ENCODE data around the gene SEMA6D.

Gene SEMA6D

GRCh38 chr15:47725906-47726305, 8.6 kb downstream of the SEMA6D start:
- TF ChIP-seq, protein P1, sequence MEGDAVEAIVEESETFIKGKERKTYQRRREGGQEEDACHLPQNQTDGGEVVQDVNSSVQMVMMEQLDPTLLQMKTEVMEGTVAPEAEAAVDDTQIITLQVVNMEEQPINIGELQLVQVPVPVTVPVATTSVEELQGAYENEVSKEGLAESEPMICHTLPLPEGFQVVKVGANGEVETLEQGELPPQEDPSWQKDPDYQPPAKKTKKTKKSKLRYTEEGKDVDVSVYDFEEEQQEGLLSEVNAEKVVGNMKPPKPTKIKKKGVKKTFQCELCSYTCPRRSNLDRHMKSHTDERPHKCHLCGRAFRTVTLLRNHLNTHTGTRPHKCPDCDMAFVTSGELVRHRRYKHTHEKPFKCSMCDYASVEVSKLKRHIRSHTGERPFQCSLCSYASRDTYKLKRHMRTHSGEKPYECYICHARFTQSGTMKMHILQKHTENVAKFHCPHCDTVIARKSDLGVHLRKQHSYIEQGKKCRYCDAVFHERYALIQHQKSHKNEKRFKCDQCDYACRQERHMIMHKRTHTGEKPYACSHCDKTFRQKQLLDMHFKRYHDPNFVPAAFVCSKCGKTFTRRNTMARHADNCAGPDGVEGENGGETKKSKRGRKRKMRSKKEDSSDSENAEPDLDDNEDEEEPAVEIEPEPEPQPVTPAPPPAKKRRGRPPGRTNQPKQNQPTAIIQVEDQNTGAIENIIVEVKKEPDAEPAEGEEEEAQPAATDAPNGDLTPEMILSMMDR (IDR thresholded peaks at IDR 0.05; ENCODE audit: insufficient read depth, missing control alignments) = no peak
- FAIRE-seq = no peak

DNA sequence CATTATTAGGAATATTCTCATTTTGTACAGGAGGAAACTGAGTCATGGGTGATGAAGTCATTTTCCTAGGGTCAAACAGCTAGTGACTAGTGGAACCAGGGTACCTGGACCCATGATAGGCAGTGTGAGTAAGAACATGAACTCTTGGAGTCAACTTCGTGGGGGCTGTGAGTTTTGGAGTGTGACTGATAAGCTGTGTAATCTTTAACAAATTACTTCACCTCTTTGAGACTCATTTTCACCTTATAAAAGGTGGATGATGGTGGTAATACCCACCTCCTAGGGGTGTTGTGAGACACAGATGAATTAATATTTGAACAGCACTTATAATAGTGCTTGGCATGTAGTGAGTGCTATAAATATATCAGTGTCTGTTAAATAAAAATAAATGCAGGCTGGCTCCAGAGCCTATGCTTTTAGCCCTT, 9.1 kb downstream of the SEMA6D start:
- FAIRE-seq = peak; percentile 60
- TF ChIP-seq, protein P1 (IDR thresholded peaks at IDR 0.05; ENCODE audit: insufficient read depth, missing control alignments) = no peak
- DNase-seq (ENCODE audit: insufficient read length, low spot score) = no peak

More at GRCh38 chr15:47725906-47726305, 8.6 kb downstream of the SEMA6D start:
- DNase-seq (ENCODE audit: insufficient read length, low spot score) = no peak

DNA sequence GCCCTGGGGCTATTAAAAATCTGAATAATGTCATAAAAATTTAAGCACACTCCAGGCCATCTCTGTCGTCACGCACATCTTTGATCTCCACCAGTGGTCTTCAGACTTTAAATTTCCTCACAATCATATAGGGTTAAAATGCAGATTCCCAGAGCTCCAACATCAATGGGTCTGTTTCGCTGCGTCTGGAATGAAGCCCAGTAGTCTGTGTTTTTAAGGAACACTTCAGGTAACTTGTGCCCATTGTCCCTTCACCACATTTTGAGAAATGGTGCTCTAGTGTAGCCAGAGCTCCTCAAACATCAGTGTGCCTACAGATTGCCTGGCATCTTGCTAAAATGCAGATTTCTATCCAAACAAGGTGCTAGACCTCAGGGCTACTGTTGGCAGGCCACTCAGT, 9.8 kb downstream of the SEMA6D start:
- no peak for FAIRE-seq

GRCh38 chr15:47727676-47728075, 10.4 kb downstream of the SEMA6D start:
- TF ChIP-seq, protein P1 (IDR thresholded peaks at IDR 0.05; ENCODE audit: insufficient read depth, missing control alignments) = no peak
- FAIRE-seq = no peak
- no peak for DNase-seq (ENCODE audit: insufficient read length, low spot score)

More for the DNA sequence above, 9.8 kb downstream of the SEMA6D start:
- DNase-seq (ENCODE audit: insufficient read length, low spot score) = no peak
- TF ChIP-seq, protein P1 (IDR thresholded peaks at IDR 0.05; ENCODE audit: insufficient read depth, missing control alignments) = no peak

GRCh38 chr15:47728426-47728825, 11.1 kb downstream of the SEMA6D start:
- TF ChIP-seq, protein P1 (IDR thresholded peaks at IDR 0.05; ENCODE audit: insufficient read depth, missing control alignments) = no peak
- FAIRE-seq (no peak), DNase-seq (ENCODE audit: insufficient read length, low spot score) (no peak)

- TF ChIP-seq, protein P1 (IDR thresholded peaks at IDR 0.05; ENCODE audit: insufficient read depth, missing control alignments) = no peak
- FAIRE-seq = no peak
- no peak for DNase-seq (ENCODE audit: insufficient read length, low spot score)
These were observed 11.6 kb downstream of the SEMA6D start for GRCh38 chr15:47728886-47729285.

- DNase-seq (ENCODE audit: insufficient read length, low spot score) (no peak), FAIRE-seq (no peak)
- TF ChIP-seq, protein P1 (IDR thresholded peaks at IDR 0.05; ENCODE audit: insufficient read depth, missing control alignments) = no peak
These were observed 13.9 kb downstream of the SEMA6D start for GRCh38 chr15:47731230-47731629.

All from D721Med (cell line).